SK-N-MC (cell line): ENCODE results near the gene STK40.

Experiments used
- EZH2 ChIP-seq: fragments of 200-600 bp; sonication (generic); IDR thresholded peaks from one replicate; pipeline ENCODE4 v1.6.1; 2017; ENCODE audit warnings: antibody characterized with exemption
- POLR2AphosphoS5 ChIP-seq: IDR thresholded peaks from 2 replicates; pipeline ENCODE4 v1.6.1; 2012; ENCODE audit warnings: mild to moderate bottlenecking, low read depth, low read length, borderline replicate concordance

DNA sequence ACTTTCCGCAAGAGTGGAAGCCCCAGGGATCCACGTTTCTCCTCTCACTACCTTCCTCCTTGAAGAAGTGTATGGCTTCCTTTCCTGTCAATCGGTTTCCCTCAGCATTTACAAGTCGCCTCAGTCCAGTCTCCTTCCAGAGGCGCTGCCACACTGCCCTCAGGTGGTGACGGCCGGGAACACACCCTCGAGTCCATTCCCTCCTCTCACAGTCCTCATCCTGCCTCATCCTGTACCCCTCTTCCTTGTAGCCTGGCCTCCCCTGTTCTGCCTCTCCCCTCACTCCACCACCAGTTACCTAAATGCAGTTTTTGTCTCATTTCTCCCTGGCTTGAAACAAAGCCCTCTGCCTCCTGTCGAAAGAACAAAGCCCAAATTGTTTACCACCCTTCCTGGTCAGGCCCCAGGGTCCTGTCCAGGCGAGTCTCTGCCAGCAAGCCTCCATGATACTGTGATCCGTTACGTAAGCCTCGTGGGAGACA is 35.2 kb upstream of the STK40 start:
- TF ChIP-seq EZH2 (no peak), POLR2AphosphoS5 (no peak)
